ENCODE data around the gene ZNF423.

DNA sequence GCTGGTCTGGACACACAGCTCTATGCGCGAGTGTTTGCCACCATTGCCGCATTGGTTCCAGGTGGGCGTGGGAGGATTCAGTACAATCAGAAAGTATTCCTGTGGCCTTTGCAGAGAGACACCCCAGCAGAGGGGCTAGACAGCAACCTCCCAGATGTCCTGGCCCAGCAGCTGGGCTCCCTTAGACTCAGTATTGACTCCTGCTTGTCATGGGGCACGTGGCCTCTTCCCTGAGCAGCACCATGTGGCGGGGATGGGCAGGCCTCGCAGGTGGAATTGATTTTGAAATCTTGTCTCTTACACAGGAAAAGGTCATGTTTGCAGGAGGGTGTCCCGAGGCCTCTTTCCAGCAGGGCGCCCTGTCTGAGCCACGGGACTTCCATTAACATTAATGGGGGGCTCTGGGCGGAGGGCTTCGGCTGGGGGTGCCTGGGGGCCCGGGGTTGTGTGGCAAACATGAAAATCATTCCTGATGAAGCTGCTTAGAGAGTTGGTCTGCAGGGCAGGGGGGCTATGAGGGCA is 385.9 kb downstream of the ZNF423 start:
- TF ChIP-seq POLR2A (IDR thresholded peaks at IDR 0.05) = no peak
- TF ChIP-seq, protein P1, sequence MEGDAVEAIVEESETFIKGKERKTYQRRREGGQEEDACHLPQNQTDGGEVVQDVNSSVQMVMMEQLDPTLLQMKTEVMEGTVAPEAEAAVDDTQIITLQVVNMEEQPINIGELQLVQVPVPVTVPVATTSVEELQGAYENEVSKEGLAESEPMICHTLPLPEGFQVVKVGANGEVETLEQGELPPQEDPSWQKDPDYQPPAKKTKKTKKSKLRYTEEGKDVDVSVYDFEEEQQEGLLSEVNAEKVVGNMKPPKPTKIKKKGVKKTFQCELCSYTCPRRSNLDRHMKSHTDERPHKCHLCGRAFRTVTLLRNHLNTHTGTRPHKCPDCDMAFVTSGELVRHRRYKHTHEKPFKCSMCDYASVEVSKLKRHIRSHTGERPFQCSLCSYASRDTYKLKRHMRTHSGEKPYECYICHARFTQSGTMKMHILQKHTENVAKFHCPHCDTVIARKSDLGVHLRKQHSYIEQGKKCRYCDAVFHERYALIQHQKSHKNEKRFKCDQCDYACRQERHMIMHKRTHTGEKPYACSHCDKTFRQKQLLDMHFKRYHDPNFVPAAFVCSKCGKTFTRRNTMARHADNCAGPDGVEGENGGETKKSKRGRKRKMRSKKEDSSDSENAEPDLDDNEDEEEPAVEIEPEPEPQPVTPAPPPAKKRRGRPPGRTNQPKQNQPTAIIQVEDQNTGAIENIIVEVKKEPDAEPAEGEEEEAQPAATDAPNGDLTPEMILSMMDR (IDR thresholded peaks at IDR 0.05) = no peak

All from lower leg skin (tissue), 3 donors.